ENCODE data around the gene TOM1. TPM values are rescaled to one million over a fixed set of nuclear protein-coding genes. Genes with fewer than 3 reads are reported as not detected.

Gene TOM1
- total and polyA plus RNA-seq, 10 of the 15 experiments (the other 5 are each of a cell fraction or from before 2014, with no cell fraction given): 2.2 to 64.6 (median 40.3) TPM

DNA sequence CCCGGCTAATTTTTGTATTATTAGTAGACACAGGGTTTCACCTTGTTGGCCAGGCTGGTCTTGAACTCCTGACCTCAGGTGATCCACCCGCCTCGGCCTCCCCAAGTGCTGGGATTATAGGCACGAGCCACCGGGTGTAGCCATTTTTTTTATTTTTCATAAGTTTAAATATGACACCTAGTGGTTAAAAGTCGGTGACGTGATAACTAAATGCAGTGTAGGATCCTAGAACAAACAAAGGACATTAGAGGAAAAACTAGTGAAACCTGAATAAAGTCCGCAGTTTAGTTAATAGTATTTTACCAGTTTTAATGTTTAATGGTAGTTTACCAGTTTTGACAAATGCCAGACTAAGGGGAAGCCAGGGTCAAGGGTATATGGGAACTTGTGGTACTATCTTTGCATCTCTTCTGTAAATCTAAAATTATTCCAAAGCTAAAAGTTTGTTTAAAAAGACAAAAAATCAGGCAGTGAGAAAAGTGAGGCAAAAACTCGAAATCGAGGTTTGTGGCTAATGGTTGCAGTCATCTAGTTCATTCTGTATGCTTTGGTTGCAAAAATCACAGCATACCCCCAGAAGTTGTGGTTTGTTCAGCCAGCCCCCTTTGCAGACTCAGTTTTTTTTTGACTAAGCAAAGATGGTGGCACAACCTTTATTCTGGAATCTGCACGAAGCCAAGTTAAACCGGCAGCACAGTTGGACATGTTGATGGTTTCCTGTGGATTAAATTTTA lies 29.6 kb downstream of the TOM1 start:
- Histone ChIP-seq H3K4me2 (ENCODE audit: control insufficient read depth, insufficient read depth) (no peak overlapping the region), H3K4me1 (ENCODE audit: control insufficient read depth, insufficient read depth, low read length) (peaks cover 9% of the 10 kb centered on the region), H2AFZ (ENCODE audit: control insufficient read depth, low read depth, low read length) (no peak overlapping the region), H3K27me3 (replicated peaks in 1 of 2; ENCODE audit: control insufficient read depth in 2 of 2, insufficient read depth in 2 of 2, low read length in 1 of 2) (no peaks in the 10 kb centered on the region), H3K9ac (ENCODE audit: control insufficient read depth, insufficient read depth, low read length) (no peak overlapping the region), H3K4me3 (no peak overlapping the region), H4K20me1 (ENCODE audit: control insufficient read depth, insufficient read depth) (no peaks in the 10 kb centered on the region), H3K27ac (ENCODE audit: control insufficient read depth, insufficient read depth) (no peak overlapping the region), H3K36me3 (ENCODE audit: control insufficient read depth in 2 of 2, insufficient read depth in 2 of 2, low read length in 1 of 2) (peaks cover 0 to 30% of the 10 kb centered on the region in 2 experiments; a peak in 3 of 4 replicates), H3K79me2 (ENCODE audit: control insufficient read depth, insufficient read depth, low read length) (no peaks in the 10 kb centered on the region), H3K9me3 (replicated peaks; ENCODE audit: control insufficient read depth, insufficient read depth, low read length) (no peaks in the 10 kb centered on the region)
- FAIRE-seq: no peak
- ATAC-seq: no peak
- WGBS (ENCODE audit: insufficient coverage, insufficient replicate concordance, low lambda C conversion rate, missing lambda C conversion rate): 62% methylated on average over 12 of the region's 12 CpGs
- no TSS peak for BruUV-seq (replicated peaks)
- RAD21 ChIA-PET (ENCODE audit: unreplicated experiment): interaction anchor here (1.2 kb wide), 1 partner anchor 175 kb away, joined by 3 read pairs; no protein-coding TSS in a partner anchor
- DNase-seq (ENCODE audit: low read depth, low spot score): no peak
- in situ Hi-C loops (cut with MboI) (no loop called here), intact Hi-C loops (cut with micrococcal nuclease; ENCODE audit: unreplicated experiment) (no loop called here)
- CTCF ChIA-PET: interaction anchor here (0.6 to 2.4 kb wide), 6 partner anchors 22 to 162 kb away, joined by 3 to 8 read pairs (median 4); no protein-coding TSS in a partner anchor
- SMC1A ChIA-PET (ENCODE audit: uncharacterized antibody, unreplicated experiment): interaction anchor here (0.7 to 1.6 kb wide), 3 partner anchors 19 to 98 kb away, joined by 3 to 5 read pairs (median 5); no protein-coding TSS in a partner anchor
- POLR2A ChIA-PET: interaction anchor here (1.2 kb wide), 1 partner anchor 17 kb away, joined by 3 read pairs; no protein-coding TSS in a partner anchor
- TF ChIP-seq, protein P1, sequence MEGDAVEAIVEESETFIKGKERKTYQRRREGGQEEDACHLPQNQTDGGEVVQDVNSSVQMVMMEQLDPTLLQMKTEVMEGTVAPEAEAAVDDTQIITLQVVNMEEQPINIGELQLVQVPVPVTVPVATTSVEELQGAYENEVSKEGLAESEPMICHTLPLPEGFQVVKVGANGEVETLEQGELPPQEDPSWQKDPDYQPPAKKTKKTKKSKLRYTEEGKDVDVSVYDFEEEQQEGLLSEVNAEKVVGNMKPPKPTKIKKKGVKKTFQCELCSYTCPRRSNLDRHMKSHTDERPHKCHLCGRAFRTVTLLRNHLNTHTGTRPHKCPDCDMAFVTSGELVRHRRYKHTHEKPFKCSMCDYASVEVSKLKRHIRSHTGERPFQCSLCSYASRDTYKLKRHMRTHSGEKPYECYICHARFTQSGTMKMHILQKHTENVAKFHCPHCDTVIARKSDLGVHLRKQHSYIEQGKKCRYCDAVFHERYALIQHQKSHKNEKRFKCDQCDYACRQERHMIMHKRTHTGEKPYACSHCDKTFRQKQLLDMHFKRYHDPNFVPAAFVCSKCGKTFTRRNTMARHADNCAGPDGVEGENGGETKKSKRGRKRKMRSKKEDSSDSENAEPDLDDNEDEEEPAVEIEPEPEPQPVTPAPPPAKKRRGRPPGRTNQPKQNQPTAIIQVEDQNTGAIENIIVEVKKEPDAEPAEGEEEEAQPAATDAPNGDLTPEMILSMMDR (IDR thresholded peaks at IDR 0.05 in 2 of 3, conservative IDR thresholded peaks at IDR 0.05 in 1 of 3; ENCODE audit: control insufficient read depth in 2 of 3, extremely low read depth in 1 of 3, insufficient read depth in 1 of 3, low read depth in 3 of 3, low read length in 3 of 3): peak in 1 of 3 experiments; percentile 4; a peak in 1 of 6 replicates
- peak; percentile 49 for TF ChIP-seq RUNX3 (IDR thresholded peaks at IDR 0.05; ENCODE audit: low read length)
- TF ChIP-seq SMC3 (IDR thresholded peaks at IDR 0.05; ENCODE audit: borderline replicate concordance, low read length): no peak; the same call in 1 of the 2 replicates
- peak; percentile 36; the same call in 1 of the 2 replicates for TF ChIP-seq RAD21 (IDR thresholded peaks at IDR 0.05; ENCODE audit: insufficient read depth, low read depth, low read length)
- TF ChIP-seq NFYB (IDR thresholded peaks at IDR 0.05; ENCODE audit: insufficient read depth, low read depth, low read length): no peak
- 0 out of 2 replicates have a peak, but pooled peaks have one; percentile 21 for TF ChIP-seq YY1 (IDR thresholded peaks at IDR 0.05; ENCODE audit: low read depth, low read length)

Measured in GM12878 (cell line).